HG03457 (cell line): Measurements from ENCODE around the gene CCDC107.

Experiments
- ATAC-seq: cut with Tn5 transposase; IDR thresholded peaks from one replicate; pipeline ENCODE4 v1.9.1; 2021; ENCODE audit warnings: moderate number of reproducible peaks; ENCODE audit not compliant: unreplicated experiment

Gene CCDC107

DNA sequence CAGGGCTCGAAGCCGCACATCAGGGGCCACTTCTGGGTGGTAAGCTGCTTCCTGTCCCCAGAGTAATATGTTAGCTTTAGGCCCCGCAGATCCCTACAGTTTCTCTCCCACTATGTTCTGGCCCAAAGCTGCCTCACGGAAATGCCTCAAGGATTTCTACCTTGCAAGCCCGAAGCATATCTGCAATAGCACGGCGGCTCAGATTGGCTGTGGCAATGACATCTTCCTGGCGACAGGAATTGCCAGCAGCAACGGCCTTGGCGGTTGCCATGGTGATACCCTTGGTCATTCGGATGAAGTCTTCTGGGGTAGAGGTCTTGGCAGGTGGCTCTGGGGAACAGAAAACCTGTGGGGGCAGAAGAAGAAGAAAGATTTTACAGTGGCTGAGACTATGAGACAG, 41.9 kb downstream of the CCDC107 start:
- no peak for ATAC-seq

DNA sequence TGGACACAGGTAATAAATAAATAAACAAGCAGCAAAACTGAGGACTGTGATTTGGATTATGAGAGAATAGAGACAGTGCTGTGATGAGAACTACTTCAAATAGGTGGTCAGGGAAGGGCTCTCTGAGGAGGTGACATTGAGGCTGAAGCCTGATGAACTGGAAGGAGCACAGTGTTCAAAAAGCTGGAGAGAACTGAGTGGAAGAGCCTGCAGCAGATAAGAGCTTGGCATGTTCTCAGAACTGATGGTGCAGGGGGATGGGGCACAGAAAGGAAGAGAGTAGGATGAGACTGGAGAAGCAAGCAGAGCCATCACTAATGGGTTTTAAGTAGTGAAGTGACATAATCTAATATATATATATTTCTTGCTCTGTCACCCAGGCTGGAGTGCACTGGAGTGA, 42.9 kb downstream of the CCDC107 start:
- ATAC-seq: no peak

DNA sequence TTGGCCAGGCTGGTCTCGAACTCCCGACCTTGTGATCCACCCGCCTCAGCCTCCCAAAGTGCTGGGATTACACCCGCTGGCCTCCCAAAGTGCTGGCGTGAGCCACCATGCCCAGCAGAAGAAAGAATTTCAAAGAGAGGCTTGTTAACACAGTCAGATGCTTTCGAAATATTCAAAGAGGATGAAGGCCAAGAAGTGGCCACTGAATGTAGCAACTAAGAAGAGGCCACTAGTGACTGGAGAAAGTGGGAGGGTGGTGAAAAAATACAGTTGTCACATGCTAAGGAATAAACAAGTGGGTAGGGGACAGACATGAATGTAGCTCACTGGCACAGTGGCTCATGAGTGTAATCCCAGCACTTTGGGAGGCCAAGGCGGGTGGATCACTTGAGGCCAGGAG, 44.6 kb downstream of the CCDC107 start:
- no peak for ATAC-seq

DNA sequence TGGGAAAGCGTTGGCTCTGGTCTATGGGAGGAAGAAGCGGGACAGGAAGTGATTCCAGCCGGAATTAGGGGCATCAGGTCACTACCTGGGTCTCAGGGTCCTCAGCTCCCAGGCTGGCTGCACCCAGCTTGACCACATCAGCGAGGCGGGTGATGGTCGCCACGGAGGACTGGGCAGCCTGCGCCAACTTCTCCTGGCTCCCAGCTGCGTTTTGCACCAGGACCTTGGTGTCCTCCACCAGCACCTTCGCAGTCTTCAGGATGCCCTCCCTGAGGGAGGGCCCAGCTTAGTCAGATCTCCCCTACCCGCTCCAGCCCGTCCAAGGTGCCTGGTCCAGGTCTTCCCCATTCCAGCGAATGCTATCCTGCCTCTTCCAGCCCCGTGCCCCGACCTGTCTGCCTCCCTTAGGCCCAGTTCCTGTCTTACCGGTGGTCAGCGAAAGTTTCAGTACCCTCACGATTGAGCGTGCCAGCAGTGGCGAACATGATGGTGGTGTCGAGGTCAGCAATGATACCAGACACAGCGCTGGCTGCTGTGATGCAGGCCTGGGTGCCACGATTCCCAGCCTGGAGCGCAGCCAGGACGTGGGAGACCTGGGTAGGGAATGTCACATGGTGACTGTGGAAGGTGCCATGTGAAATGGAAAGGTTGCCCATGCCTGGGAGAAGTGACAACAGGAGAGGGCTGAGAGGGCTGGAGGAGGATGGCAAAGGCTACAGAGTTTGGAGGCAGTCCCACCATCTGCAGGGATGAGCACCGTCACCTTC, 46.0 kb downstream of the CCDC107 start:
- ATAC-seq: no peak

DNA sequence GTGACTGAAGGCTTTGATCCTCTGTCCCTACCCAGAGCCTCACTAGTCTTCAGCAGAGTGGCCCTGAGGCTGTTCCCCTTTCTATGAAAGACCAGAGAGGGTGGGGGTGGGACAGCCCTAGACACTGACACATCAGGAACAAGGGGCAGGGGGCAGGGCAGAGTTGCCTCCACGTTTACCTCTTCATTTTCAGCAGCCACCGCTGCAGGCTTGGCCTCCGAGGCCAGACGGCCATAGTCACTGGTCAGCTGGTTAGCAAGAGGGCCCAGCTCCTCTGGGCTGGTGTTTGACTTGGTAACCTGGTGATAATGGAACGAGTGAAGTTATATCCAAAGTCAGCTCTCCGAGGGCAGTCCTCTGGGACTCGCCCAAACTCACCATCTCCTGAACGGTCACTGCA, 47.3 kb downstream of the CCDC107 start:
- ATAC-seq: no peak

DNA sequence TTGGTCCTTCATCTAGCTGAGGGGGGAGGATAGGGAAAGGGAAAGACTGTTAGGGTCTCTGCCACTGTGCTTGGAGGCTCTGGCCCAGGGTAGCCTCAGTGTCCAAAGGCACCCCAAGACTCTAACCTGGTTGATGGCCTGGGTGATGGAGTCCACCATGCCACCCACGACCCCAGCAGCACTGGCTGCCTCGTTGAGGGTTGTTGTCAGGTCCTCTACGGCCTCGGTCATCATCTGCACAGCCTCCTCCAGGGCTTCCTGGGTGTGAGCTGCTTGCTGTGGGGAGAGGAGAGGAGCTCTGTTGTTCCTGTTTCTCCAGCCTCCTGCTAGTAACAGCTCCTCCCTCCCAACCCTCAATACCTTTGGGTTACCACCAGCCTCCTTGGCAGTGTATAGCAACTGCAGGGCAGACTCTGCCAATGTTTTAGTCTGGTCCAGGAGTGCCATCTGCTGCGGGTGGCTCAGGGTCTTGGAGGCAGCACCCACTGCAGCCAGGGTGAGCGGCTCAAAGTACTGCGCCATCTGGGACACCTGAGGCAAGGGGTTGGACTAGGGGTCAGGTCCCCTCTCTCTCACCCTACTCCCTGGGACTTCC, 47.8 kb downstream of the CCDC107 start:
- no peak for ATAC-seq

DNA sequence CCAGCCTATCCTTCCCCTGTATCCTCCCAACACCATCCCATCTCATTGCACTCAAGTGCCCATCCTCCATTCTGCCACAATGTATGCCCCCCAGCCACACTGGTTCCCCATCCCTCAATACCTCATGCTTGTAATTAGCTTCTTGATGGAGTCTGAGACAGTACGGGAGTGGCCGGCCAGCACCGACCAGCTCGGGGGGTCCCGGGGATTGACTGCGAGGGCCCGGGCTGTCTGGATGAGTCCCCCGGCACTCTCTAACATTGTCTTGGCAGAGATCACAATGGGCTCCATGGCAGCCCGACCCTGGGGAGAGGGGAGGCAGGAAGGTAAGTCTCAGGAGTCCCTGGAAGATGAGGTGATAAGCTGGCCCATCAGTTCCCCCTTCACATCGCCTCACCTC, 48.9 kb downstream of the CCDC107 start:
- ATAC-seq: no peak

DNA sequence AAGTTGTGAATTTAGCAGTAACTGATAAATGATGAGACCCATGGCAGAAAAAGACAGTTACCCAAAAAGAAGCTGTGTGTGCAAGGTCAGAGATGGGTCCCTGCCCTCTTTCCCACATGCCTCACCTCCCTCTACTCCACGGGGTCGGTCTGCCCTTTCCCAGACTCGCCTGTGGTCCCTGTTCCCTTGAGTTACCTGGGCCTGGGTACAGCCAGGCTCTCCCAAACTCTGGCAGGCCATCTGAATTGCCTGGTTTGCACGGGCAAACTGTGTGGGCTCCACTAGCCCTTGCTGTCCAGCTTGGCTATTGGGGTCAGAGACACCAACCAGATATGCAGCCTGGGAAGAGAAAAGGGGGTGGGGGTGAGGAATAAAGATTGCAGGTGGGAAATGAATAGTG, 50.1 kb downstream of the CCDC107 start:
- ATAC-seq: no peak

DNA sequence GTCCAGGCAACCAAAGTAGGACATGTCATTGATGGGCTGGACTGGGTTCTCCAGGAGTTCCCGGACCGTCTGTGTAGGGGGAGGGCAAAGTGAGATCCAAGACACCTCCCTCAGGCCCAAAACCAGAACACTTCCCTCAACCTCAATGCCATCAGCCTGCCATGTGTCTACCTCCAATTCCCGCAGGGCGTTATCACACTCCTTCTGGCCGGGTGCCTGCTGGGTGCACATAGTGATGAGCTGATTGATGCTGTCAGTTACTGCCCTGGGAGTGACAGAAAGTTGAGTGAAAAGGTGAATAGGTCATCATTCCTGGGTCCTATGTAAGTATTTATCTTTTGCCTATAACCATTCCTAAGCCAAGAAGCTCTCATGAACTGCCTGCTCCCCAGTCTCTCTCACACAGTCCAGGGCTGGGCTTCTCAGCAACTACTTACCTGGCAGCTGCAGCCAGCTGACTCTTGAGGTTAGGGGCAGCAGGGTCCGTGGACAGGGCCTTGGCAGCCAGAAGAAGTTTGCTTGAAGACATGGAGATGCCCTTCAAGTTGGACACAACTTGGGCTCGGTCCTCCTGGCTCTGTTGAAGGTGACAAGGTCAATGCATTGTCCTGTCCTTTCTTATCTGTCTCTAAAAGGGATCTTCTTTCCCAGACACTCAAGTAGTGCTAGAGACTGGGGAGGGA, 52.9 kb downstream of the CCDC107 start:
- no peak for ATAC-seq
